IMR-90 (cell line): ENCODE data around the gene SCN4A.

ENCODE experiments used
- CEBPB ChIP-seq: IDR thresholded peaks from 2 replicates; pipeline ENCODE4 v1.6.1; 2012; ENCODE audit warnings: low read depth, low read length, improper control_type of control experiment
- CTCF ChIP-seq: conservative IDR thresholded peaks from 2 replicates; pipeline ENCODE4 v1.5.1; 2012; ENCODE audit warnings: mild to moderate bottlenecking, low read depth, low read length, improper control_type of control experiment
- ELK1 ChIP-seq: fragments of 150-350 bp; IDR thresholded peaks from 2 replicates; pipeline ENCODE4 v1.6.1; 2016; ENCODE audit warnings: low read depth, mild to moderate bottlenecking, low read length, moderate library complexity, borderline replicate concordance
- POLR2A ChIP-seq: IDR thresholded peaks from 2 replicates; pipeline ENCODE4 v1.6.1; 2012; ENCODE audit warnings: mild to moderate bottlenecking, low read depth, low read length
- RAD21 ChIP-seq: IDR thresholded peaks from 2 replicates; pipeline ENCODE4 v1.6.1; 2012; ENCODE audit warnings: low read length, improper control_type of control experiment
- RCOR1 ChIP-seq: IDR thresholded peaks from 2 replicates; pipeline ENCODE4 v1.6.1; 2012; ENCODE audit warnings: mild to moderate bottlenecking, low read length, improper control_type of control experiment; ENCODE audit not compliant: insufficient replicate concordance

GRCh38 chr17:63918305-63918704, 54.4 kb downstream of the SCN4A start:
- TF ChIP-seq RCOR1 (no peak), POLR2A (no peak), RAD21 (no peak), CEBPB (no peak), ELK1 (no peak), CTCF (no peak)
